ENCODE data around the gene OTP. TPM values are rescaled to one million over a fixed set of nuclear protein-coding genes. Genes with fewer than 3 reads are reported as not detected.

Gene OTP
- polyA plus RNA-seq (2013, experiment 1 of 2), result 0.01 TPM
- polyA plus RNA-seq (2013, experiment 2 of 2), result not detected

- H3K9ac ChIP-seq (ENCODE audit: low read length), result peak within 1 kb of the TSS; percentile 34
- H3K36me3 ChIP-seq (ENCODE audit: control insufficient read depth, insufficient read depth, low read length), result no peaks in the 10 kb centered on the region
- peak within 1 kb of the TSS; percentile 63 for H3K4me2 ChIP-seq (ENCODE audit: low read length)
- no peak within 1 kb of the TSS for H3K4me3 ChIP-seq (ENCODE audit: low read length)
- H4K5ac ChIP-seq (ENCODE audit: low read length), result no peak within 1 kb of the TSS
- DNase-seq, result peak; percentile 18
- no peak within 1 kb of the TSS for H2BK15ac ChIP-seq (replicated peaks; ENCODE audit: low read depth)
- no peaks in the 10 kb centered on the region for H3K79me1 ChIP-seq (ENCODE audit: low read length)
- no peak within 1 kb of the TSS for H3K27ac ChIP-seq (ENCODE audit: low read depth, low read length)
- peaks cover 2% of the 10 kb centered on the region for H3K4me1 ChIP-seq (ENCODE audit: control insufficient read depth, low read depth, low read length)
- peak within 1 kb of the TSS; percentile 59 for H3K23ac ChIP-seq (ENCODE audit: low read length)
- WGBS (ENCODE audit: extremely low coverage, insufficient coverage, low lambda C conversion rate), result no CpG with 5 or more reads among the region's 24 CpGs
- H4K8ac ChIP-seq (ENCODE audit: low read depth, low read length), result no peak within 1 kb of the TSS
- no peak within 1 kb of the TSS for H3K4ac ChIP-seq (ENCODE audit: low read depth, low read length)
- no peak within 1 kb of the TSS for H2AK5ac ChIP-seq (ENCODE audit: low read length)
- H3K18ac ChIP-seq (ENCODE audit: low read length), result no peak within 1 kb of the TSS
- peaks cover 62% of the 10 kb centered on the region for H3K27me3 ChIP-seq (ENCODE audit: insufficient read depth, low read length, poor library complexity)
- H3K56ac ChIP-seq (ENCODE audit: low read length), result peak within 1 kb of the TSS; percentile 4
- H2BK5ac ChIP-seq (ENCODE audit: low read length), result no peak within 1 kb of the TSS
- no peaks in the 10 kb centered on the region for H3K79me2 ChIP-seq (ENCODE audit: control insufficient read depth, insufficient read depth, low read length)
- no peak within 1 kb of the TSS for H2BK120ac ChIP-seq (ENCODE audit: low read depth, low read length)
Observed at GRCh38 chr5:77637998-77638762, at the start of gene OTP. OTP (minus strand) TSS chr5:77638713; CDS start chr5:77638549, 164 bp downstream.

- no peak overlapping the region for H2BK5ac ChIP-seq (ENCODE audit: low read length)
- H3K4me2 ChIP-seq (ENCODE audit: low read length), result no peak overlapping the region
- H3K36me3 ChIP-seq (ENCODE audit: control insufficient read depth, insufficient read depth, low read length), result peaks cover 1% of the 10 kb centered on the region
- no peaks in the 10 kb centered on the region for H3K27me3 ChIP-seq (ENCODE audit: insufficient read depth, low read length, poor library complexity)
- H2BK120ac ChIP-seq (ENCODE audit: low read depth, low read length), result no peak overlapping the region
- H3K18ac ChIP-seq (ENCODE audit: low read length), result no peak overlapping the region
- H3K4me1 ChIP-seq (ENCODE audit: control insufficient read depth, low read depth, low read length), result no peaks in the 10 kb centered on the region
- no peak overlapping the region for H4K5ac ChIP-seq (ENCODE audit: low read length)
- no peak overlapping the region for H3K23ac ChIP-seq (ENCODE audit: low read length)
- no peak overlapping the region for H3K27ac ChIP-seq (ENCODE audit: low read depth, low read length)
- H3K4ac ChIP-seq (ENCODE audit: low read depth, low read length), result no peak overlapping the region
- no peak for DNase-seq
- no CpG with 5 or more reads among the region's 6 CpGs for WGBS (ENCODE audit: extremely low coverage, insufficient coverage, low lambda C conversion rate)
- H3K56ac ChIP-seq (ENCODE audit: low read length), result no peak overlapping the region
- H3K79me1 ChIP-seq (ENCODE audit: low read length), result no peaks in the 10 kb centered on the region
- no peak overlapping the region for H3K9ac ChIP-seq (ENCODE audit: low read length)
- no peaks in the 10 kb centered on the region for H3K79me2 ChIP-seq (ENCODE audit: control insufficient read depth, insufficient read depth, low read length)
- no peak overlapping the region for H2BK15ac ChIP-seq (replicated peaks; ENCODE audit: low read depth)
- H2AK5ac ChIP-seq (ENCODE audit: low read length), result no peak overlapping the region
- H3K4me3 ChIP-seq (ENCODE audit: low read length), result no peak overlapping the region
- no peak overlapping the region for H4K8ac ChIP-seq (ENCODE audit: low read depth, low read length)
Observed at GRCh38 chr5:77683171-77683732, 44.7 kb upstream of the OTP start.

GRCh38 chr5:77670526-77670925 is 32.0 kb upstream of the OTP start:
- H3K23ac ChIP-seq (ENCODE audit: low read length), result no peak overlapping the region
- H2AK5ac ChIP-seq (ENCODE audit: low read length), result no peak overlapping the region
- no peak overlapping the region for H3K4ac ChIP-seq (ENCODE audit: low read depth, low read length)
- H3K4me3 ChIP-seq (ENCODE audit: low read length), result no peak overlapping the region
- DNase-seq, result no peak
- no CpG with 5 or more reads among the region's 3 CpGs for WGBS (ENCODE audit: extremely low coverage, insufficient coverage, low lambda C conversion rate)
- no peaks in the 10 kb centered on the region for H3K79me2 ChIP-seq (ENCODE audit: control insufficient read depth, insufficient read depth, low read length)
- no peak overlapping the region for H3K56ac ChIP-seq (ENCODE audit: low read length)
- H2BK15ac ChIP-seq (replicated peaks; ENCODE audit: low read depth), result no peak overlapping the region
- no peak overlapping the region for H3K4me2 ChIP-seq (ENCODE audit: low read length)
- H3K27ac ChIP-seq (ENCODE audit: low read depth, low read length), result no peak overlapping the region
- H4K8ac ChIP-seq (ENCODE audit: low read depth, low read length), result no peak overlapping the region
- no peaks in the 10 kb centered on the region for H3K79me1 ChIP-seq (ENCODE audit: low read length)
- H3K4me1 ChIP-seq (ENCODE audit: control insufficient read depth, low read depth, low read length), result no peaks in the 10 kb centered on the region
- no peak overlapping the region for H3K18ac ChIP-seq (ENCODE audit: low read length)
- no peak overlapping the region for H3K9ac ChIP-seq (ENCODE audit: low read length)
- H3K27me3 ChIP-seq (ENCODE audit: insufficient read depth, low read length, poor library complexity), result no peaks in the 10 kb centered on the region
- H2BK5ac ChIP-seq (ENCODE audit: low read length), result no peak overlapping the region
- H2BK120ac ChIP-seq (ENCODE audit: low read depth, low read length), result no peak overlapping the region
- no peaks in the 10 kb centered on the region for H3K36me3 ChIP-seq (ENCODE audit: control insufficient read depth, insufficient read depth, low read length)
- no peak overlapping the region for H4K5ac ChIP-seq (ENCODE audit: low read length)

- no peak overlapping the region for H3K27ac ChIP-seq (ENCODE audit: low read depth, low read length)
- no CpG with 5 or more reads among the region's 1 CpG for WGBS (ENCODE audit: extremely low coverage, insufficient coverage, low lambda C conversion rate)
- no peak overlapping the region for H4K5ac ChIP-seq (ENCODE audit: low read length)
- H2BK120ac ChIP-seq (ENCODE audit: low read depth, low read length), result no peak overlapping the region
- H3K4me3 ChIP-seq (ENCODE audit: low read length), result no peak overlapping the region
- H3K4ac ChIP-seq (ENCODE audit: low read depth, low read length), result no peak overlapping the region
- H3K79me1 ChIP-seq (ENCODE audit: low read length), result no peaks in the 10 kb centered on the region
- H3K9ac ChIP-seq (ENCODE audit: low read length), result no peak overlapping the region
- H3K4me2 ChIP-seq (ENCODE audit: low read length), result no peak overlapping the region
- H4K8ac ChIP-seq (ENCODE audit: low read depth, low read length), result no peak overlapping the region
- no peak overlapping the region for H2AK5ac ChIP-seq (ENCODE audit: low read length)
- no peaks in the 10 kb centered on the region for H3K4me1 ChIP-seq (ENCODE audit: control insufficient read depth, low read depth, low read length)
- H2BK15ac ChIP-seq (replicated peaks; ENCODE audit: low read depth), result no peak overlapping the region
- no peaks in the 10 kb centered on the region for H3K36me3 ChIP-seq (ENCODE audit: control insufficient read depth, insufficient read depth, low read length)
- H3K79me2 ChIP-seq (ENCODE audit: control insufficient read depth, insufficient read depth, low read length), result no peaks in the 10 kb centered on the region
- no peak overlapping the region for H3K18ac ChIP-seq (ENCODE audit: low read length)
- H2BK5ac ChIP-seq (ENCODE audit: low read length), result no peak overlapping the region
- H3K23ac ChIP-seq (ENCODE audit: low read length), result peak overlapping the region; percentile 16
- no peaks in the 10 kb centered on the region for H3K27me3 ChIP-seq (ENCODE audit: insufficient read depth, low read length, poor library complexity)
- DNase-seq, result no peak
- H3K56ac ChIP-seq (ENCODE audit: low read length), result no peak overlapping the region
Observed at GRCh38 chr5:77669677-77670076, 31.2 kb upstream of the OTP start.

GRCh38 chr5:77663090-77663863 is 24.8 kb upstream of the OTP start:
- WGBS (ENCODE audit: extremely low coverage, insufficient coverage, low lambda C conversion rate), result no CpG with 5 or more reads among the region's 7 CpGs

More at GRCh38 chr5:77663090-77663863, 24.8 kb upstream of the OTP start:
- Histone ChIP-seq H3K4ac (ENCODE audit: low read depth, low read length) (no peak overlapping the region), H2BK5ac (ENCODE audit: low read length) (no peak overlapping the region), H3K4me3 (ENCODE audit: low read length) (no peak overlapping the region), H3K79me2 (ENCODE audit: control insufficient read depth, insufficient read depth, low read length) (no peaks in the 10 kb centered on the region), H2AK5ac (ENCODE audit: low read length) (no peak overlapping the region), H2BK120ac (ENCODE audit: low read depth, low read length) (no peak overlapping the region), H3K36me3 (ENCODE audit: control insufficient read depth, insufficient read depth, low read length) (no peaks in the 10 kb centered on the region), H3K79me1 (ENCODE audit: low read length) (no peaks in the 10 kb centered on the region), H4K5ac (ENCODE audit: low read length) (no peak overlapping the region), H3K9ac (ENCODE audit: low read length) (no peak overlapping the region), H3K18ac (ENCODE audit: low read length) (no peak overlapping the region), H3K27ac (ENCODE audit: low read depth, low read length) (no peak overlapping the region), H3K4me2 (ENCODE audit: low read length) (no peak overlapping the region), H4K8ac (ENCODE audit: low read depth, low read length) (no peak overlapping the region), H2BK15ac (replicated peaks; ENCODE audit: low read depth) (no peak overlapping the region), H3K56ac (ENCODE audit: low read length) (no peak overlapping the region), H3K27me3 (ENCODE audit: insufficient read depth, low read length, poor library complexity) (no peaks in the 10 kb centered on the region), H3K23ac (ENCODE audit: low read length) (no peak overlapping the region), H3K4me1 (ENCODE audit: control insufficient read depth, low read depth, low read length) (no peaks in the 10 kb centered on the region)
- no peak for DNase-seq

Data from mesendoderm (in vitro differentiated cells).